ENCODE results near the gene COLGALT1. TPM values are rescaled to one million over a fixed set of nuclear protein-coding genes. Genes with fewer than 3 reads are reported as not detected.

Gene COLGALT1
- total and polyA plus RNA-seq, 2 experiments from 2014 or later: 54.9 to 61.3 TPM

- peak overlapping the region; percentile 19 for H3K4me3 ChIP-seq
- WGBS (ENCODE audit: low lambda C conversion rate, missing lambda C conversion rate): 7% methylated on average over 11 of the region's 13 CpGs
- H3K9me2 ChIP-seq (replicated peaks; ENCODE audit: insufficient read depth): no peaks in the 10 kb centered on the region
- TF ChIP-seq EZH2 (IDR thresholded peaks at IDR 0.05; ENCODE audit: borderline replicate concordance) (no peak), CTCF (IDR thresholded peaks at IDR 0.05; ENCODE audit: poor library complexity) (no peak)
- H3K36me3 ChIP-seq (replicated peaks; ENCODE audit: insufficient read depth, low read depth): no peaks in the 10 kb centered on the region
- peak overlapping the region; percentile 51 for H2AFZ ChIP-seq
- H3K9me3 ChIP-seq (ENCODE audit: low read depth): no peaks in the 10 kb centered on the region
- H3K27ac ChIP-seq: no peak overlapping the region
- DNase-seq (ENCODE audit: low spot score): no peak
- H3K4me1 ChIP-seq (ENCODE audit: insufficient read depth): peaks cover 9% of the 10 kb centered on the region
- no peaks in the 10 kb centered on the region for H3K79me2 ChIP-seq
- peak overlapping the region; percentile 91 for H3K4me2 ChIP-seq
- no peaks in the 10 kb centered on the region for H4K20me1 ChIP-seq (ENCODE audit: insufficient read depth, poor library complexity, severe bottlenecking)
- H3K27me3 ChIP-seq: peaks cover 15% of the 10 kb centered on the region
Observed at GRCh38 chr19:17538684-17539237, 16.7 kb upstream of the COLGALT1 start.

- DNase-seq (ENCODE audit: low spot score): peak; percentile 91
- H3K4me3 ChIP-seq: peak overlapping the region; percentile 19
- H3K4me1 ChIP-seq (ENCODE audit: insufficient read depth): peaks cover 9% of the 10 kb centered on the region
- H3K27me3 ChIP-seq: peaks cover 15% of the 10 kb centered on the region
- WGBS (ENCODE audit: low lambda C conversion rate, missing lambda C conversion rate): under 1% methylated on average over 43 of the region's 82 CpGs
- peak overlapping the region; percentile 91 for H3K4me2 ChIP-seq
- H2AFZ ChIP-seq: peak overlapping the region; percentile 51
- no peak overlapping the region for H3K27ac ChIP-seq
- TF ChIP-seq CTCF (IDR thresholded peaks at IDR 0.05; ENCODE audit: poor library complexity) (peak; percentile 36), EZH2 (IDR thresholded peaks at IDR 0.05; ENCODE audit: borderline replicate concordance) (no peak), EZH2phosphoT487 (IDR thresholded peaks at IDR 0.05; ENCODE audit: low read depth, severe bottlenecking, unreplicated experiment) (no peak)
- H3K36me3 ChIP-seq (replicated peaks; ENCODE audit: insufficient read depth, low read depth): no peaks in the 10 kb centered on the region
- no peaks in the 10 kb centered on the region for H3K9me2 ChIP-seq (replicated peaks; ENCODE audit: insufficient read depth)
- no peaks in the 10 kb centered on the region for H4K20me1 ChIP-seq (ENCODE audit: insufficient read depth, poor library complexity, severe bottlenecking)
- H3K79me2 ChIP-seq: no peaks in the 10 kb centered on the region
- H3K9me3 ChIP-seq (ENCODE audit: low read depth): no peaks in the 10 kb centered on the region
Observed at GRCh38 chr19:17539238-17540117, 16.0 kb upstream of the COLGALT1 start.

GRCh38 chr19:17540174-17540573 is 15.3 kb upstream of the COLGALT1 start:
- Histone ChIP-seq H3K4me1 (ENCODE audit: insufficient read depth) (peaks cover 9% of the 10 kb centered on the region), H3K27ac (no peak overlapping the region), H3K79me2 (no peaks in the 10 kb centered on the region), H3K4me2 (no peak overlapping the region), H3K9me3 (ENCODE audit: low read depth) (no peaks in the 10 kb centered on the region), H3K36me3 (replicated peaks; ENCODE audit: insufficient read depth, low read depth) (no peaks in the 10 kb centered on the region), H3K9me2 (replicated peaks; ENCODE audit: insufficient read depth) (no peaks in the 10 kb centered on the region), H2AFZ (no peak overlapping the region), H4K20me1 (ENCODE audit: insufficient read depth, poor library complexity, severe bottlenecking) (no peaks in the 10 kb centered on the region), H3K4me3 (no peak overlapping the region), H3K27me3 (peaks cover 12% of the 10 kb centered on the region)
- WGBS (ENCODE audit: low lambda C conversion rate, missing lambda C conversion rate): 94% methylated on average over 20 of the region's 30 CpGs
- no peak for TF ChIP-seq CTCF (IDR thresholded peaks at IDR 0.05; ENCODE audit: poor library complexity)
- no peak for TF ChIP-seq EZH2phosphoT487 (IDR thresholded peaks at IDR 0.05; ENCODE audit: low read depth, severe bottlenecking, unreplicated experiment)
- no peak for TF ChIP-seq EZH2 (IDR thresholded peaks at IDR 0.05; ENCODE audit: borderline replicate concordance)
- DNase-seq (ENCODE audit: low spot score): no peak
